RPMI8226 (cell line): ENCODE data around the gene ISCA2.

Experiments
- DNase-seq: peaks from one replicate; pipeline ENCODE4 v3.0.0-alpha.2; 2015

ISCA2 gene

GRCh38 chr14:74509587-74510222 lies 16.1 kb downstream of the ISCA2 start:
- no peak for DNase-seq

- no peak for DNase-seq
Observed at GRCh38 chr14:74510223-74510931, 16.8 kb downstream of the ISCA2 start.

GRCh38 chr14:74510959-74511409 lies 17.4 kb downstream of the ISCA2 start:
- DNase-seq = no peak

- DNase-seq = no peak
Observed at GRCh38 chr14:74511966-74512830, 18.6 kb downstream of the ISCA2 start.

GRCh38 chr14:74514471-74514941 lies 20.9 kb downstream of the ISCA2 start:
- peak; percentile 74 for DNase-seq

GRCh38 chr14:74515891-74516412 lies 22.4 kb downstream of the ISCA2 start:
- no peak for DNase-seq

- DNase-seq = no peak
Observed at GRCh38 chr14:74516451-74517160, 23.0 kb downstream of the ISCA2 start.

- no peak for DNase-seq
Observed at GRCh38 chr14:74517731-74518130, 24.2 kb downstream of the ISCA2 start.

- DNase-seq = no peak
Observed at GRCh38 chr14:74518221-74518620, 24.7 kb downstream of the ISCA2 start.

- no peak for DNase-seq
Observed at GRCh38 chr14:74519316-74520074, 25.9 kb downstream of the ISCA2 start.

GRCh38 chr14:74521756-74522155 lies 28.2 kb downstream of the ISCA2 start:
- DNase-seq = no peak

GRCh38 chr14:74522740-74523139 lies 29.2 kb downstream of the ISCA2 start:
- DNase-seq = no peak

GRCh38 chr14:74524076-74524811 lies 30.7 kb downstream of the ISCA2 start:
- no peak for DNase-seq

- DNase-seq = no peak
Observed at GRCh38 chr14:74524812-74525135, 31.2 kb downstream of the ISCA2 start.

- peak; percentile 73 for DNase-seq
Observed at GRCh38 chr14:74525361-74525851, 31.8 kb downstream of the ISCA2 start.

GRCh38 chr14:74526854-74527585 lies 33.5 kb downstream of the ISCA2 start:
- DNase-seq = no peak

GRCh38 chr14:74527736-74528280 lies 34.2 kb downstream of the ISCA2 start:
- no peak for DNase-seq

- no peak for DNase-seq
Observed at GRCh38 chr14:74528406-74528805, 34.8 kb downstream of the ISCA2 start.

- no peak for DNase-seq
Observed at GRCh38 chr14:74528886-74529285, 35.3 kb downstream of the ISCA2 start.

GRCh38 chr14:74531006-74531405 lies 37.4 kb downstream of the ISCA2 start:
- no peak for DNase-seq
